Tongue (tissue), 2 donors: Measurements from ENCODE around the gene GLUD1. TPM values are rescaled to one million over a fixed set of nuclear protein-coding genes. Genes with fewer than 3 reads are reported as not detected.
"Not testable (repeated sequence)": the region's sequence is repeated elsewhere in the genome, so short reads cannot be mapped to it uniquely, and the experiment has no call there.

ENCODE experiments used
- DNase-seq: peaks from one replicate; pipeline ENCODE4 v3.0.0-alpha.2; 2015
- total RNA-seq: library from RNA; depleted of rRNA; stranded (reverse); fragments of >200 nt; gene quantifications from one replicate; pipeline ENCODE4 v1.2.3, GENCODE V29; 2014

GLUD1 gene
- total RNA-seq, 1 donor from 2014 or later: 144 TPM

DNA sequence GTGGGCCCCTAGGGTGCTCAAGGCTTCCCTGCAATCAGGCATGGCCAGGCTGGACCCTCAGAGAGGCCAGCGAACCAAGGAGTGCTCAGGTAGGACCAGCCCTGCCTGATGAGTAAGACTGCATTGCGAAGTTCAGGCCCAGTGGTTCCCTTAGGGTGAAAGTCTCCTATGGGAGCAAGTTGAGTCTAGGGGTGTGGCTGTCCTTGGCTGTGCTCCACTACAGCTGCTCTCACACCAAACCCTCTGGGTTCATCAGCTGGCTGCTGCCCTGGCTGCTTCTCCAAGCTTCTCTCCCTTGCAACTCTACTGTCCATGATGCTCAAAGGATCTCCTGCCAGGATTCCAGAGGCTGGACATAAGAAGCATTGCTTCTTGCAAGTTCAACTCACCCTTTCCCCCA is 55.9 kb downstream of the GLUD1 start:
- DNase-seq: no peak

DNA sequence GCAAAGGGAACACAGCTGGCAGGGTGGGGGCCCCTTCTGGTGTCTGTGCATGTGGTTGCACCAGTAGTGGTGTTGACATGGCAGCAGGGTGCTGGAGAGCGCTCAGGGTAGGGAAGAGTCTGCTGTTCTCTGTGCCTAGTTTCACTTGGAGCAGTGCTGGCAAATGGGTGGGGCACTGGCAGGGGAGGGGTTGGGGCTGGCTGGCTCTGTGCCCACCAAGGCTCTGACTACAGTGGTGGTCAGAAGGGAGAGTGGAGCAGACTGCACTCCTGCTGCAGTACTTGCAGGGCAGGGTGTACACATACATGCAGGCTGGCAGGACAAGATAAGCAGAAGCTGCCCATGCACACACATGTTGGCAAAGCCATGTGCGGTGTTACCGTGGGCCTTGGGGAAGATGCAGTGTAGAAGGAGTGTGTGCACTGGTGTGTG is 56.3 kb downstream of the GLUD1 start:
- DNase-seq: peak; percentile 8

DNA sequence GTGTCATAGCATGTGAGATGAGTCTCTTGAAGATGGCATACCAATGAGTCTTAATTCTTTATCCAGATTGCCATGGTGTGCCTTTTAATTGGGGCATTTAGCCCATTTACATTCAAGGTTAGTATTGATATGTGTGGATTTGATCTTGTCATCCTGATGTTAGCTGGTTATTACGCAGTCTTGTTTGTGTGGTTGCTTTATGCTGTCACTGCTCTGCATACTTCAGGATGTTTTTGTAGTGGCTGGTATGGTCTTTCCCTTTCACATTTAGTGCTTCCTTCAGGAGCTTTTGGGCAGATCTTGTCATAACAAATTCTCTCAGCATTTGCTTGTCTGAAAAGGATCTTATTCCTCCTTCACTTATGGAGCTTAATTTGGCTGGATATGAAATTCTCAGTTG is 58.0 kb downstream of the GLUD1 start:
- DNase-seq: no peak

DNA sequence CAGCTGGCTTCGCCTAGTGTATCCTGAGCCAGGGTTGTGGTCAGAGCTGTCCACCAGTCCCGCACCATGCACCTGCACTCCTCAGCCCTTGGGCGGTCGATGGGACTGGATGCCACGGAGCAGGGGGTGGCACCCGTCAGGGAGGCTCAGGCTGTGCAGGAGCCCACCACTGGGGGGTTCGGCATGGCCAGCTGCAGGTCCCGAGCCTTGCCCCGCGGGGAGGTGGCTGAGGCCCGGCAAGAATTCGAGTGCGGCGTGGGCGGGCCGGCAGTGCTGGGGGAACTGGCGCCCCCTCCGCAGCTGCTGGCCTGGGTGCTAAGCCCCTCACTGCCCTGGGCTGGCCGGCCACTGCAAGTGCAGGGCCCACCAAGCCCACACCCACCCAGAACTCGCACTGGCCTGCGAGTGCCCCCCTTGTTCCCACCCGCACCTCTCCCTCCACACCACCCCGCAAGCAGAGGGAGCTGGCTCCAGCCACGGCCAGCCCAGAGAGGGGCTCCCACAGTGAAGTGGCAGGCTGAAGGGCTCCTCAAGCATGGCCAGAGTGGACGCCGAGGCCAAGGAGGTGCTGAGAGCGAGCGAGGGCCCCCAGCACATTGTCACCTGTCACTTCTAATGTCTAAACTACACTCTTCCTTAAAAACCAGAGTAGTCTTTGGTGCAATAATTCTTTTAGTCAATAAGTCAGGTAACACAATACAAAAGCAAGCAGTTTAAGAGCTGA is 63.6 kb downstream of the GLUD1 start:
- DNase-seq: no peak

DNA sequence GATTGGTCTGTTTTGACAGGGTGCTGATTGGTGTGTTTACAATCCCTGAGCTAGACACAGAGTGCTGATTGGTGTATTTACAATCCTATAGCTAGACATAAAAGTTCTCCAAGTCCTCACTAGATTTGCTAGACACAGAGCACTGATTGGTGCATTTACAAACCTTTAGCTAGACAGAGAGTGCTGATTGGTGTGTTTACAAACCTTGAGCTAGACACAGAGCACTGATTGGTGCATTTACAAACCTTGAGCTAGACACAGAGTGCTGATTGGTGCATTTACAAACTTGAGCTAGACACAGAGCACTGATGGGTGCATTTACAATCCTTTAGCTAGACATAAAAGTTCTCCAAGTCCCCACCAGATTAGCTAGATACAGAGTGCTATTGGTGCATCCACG is 64.2 kb downstream of the GLUD1 start:
- not testable (repeated sequence) for DNase-seq

DNA sequence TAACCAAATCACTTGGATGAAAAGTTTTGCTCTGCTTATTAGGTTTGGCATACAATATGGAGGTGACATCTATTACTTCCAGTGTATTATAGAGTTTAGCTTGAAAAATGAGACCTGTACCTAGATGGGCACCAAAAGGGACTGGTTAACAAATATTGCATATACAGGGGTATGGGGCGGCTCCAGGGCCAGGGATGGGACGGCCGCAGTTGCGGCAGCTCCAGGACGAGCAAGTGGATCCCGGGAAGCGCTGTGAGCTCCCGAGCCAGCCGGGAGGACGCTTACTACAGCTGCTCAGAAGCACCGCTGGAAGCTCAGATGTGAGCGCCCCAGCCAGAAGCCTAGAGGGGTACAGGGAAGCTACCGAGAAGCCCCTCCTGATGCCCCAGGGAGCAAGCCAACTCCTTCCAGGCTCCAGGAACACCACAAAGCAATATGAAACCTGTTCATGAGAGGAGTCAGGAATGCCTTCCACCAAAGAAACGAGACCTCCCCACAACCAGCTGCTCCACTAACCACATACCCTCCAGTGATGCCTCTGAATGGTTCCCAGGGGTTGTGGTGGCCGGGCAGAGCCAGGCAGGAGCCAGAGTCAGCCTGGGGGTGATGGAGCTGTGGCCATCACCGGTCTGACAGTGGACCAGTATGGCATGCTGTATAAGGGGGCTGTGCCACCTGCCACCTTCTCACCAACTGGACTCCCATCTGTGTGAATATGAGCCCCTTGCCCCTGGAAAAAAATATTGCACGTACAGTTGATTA is 67.7 kb downstream of the GLUD1 start:
- not testable (repeated sequence) for DNase-seq

DNA sequence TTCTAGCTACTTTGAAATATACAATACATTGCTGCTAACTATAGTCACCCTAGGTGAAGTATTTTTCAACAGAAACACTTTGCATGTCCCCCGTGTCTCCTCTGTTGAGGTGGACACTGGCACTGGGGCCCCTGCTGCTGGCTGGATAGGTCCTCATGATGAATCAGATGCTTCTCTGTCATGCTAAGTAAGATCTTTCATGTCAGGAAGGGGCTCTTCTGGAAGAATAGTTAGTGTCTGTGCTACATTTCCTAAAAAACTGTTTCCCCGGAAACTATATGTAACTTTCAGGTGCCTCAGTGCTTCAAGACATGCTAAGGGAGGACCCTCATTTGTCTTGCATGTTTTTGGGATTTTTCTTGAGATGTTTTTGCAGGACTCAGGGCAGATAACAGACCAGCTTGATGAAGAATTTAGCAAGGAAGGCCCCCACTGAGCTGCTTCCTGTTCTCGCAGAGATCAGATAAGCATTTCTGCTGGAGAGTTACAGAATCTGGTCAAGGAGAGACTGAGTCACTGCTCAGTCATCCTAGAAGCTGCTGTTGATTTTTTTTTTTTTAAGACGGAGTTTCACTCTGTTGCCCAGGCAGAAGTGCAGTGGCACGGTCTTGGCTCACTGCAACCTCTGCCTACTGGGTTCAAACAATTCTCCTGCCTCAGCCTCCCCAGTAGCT is 69.2 kb downstream of the GLUD1 start:
- not testable (repeated sequence) for DNase-seq

DNA sequence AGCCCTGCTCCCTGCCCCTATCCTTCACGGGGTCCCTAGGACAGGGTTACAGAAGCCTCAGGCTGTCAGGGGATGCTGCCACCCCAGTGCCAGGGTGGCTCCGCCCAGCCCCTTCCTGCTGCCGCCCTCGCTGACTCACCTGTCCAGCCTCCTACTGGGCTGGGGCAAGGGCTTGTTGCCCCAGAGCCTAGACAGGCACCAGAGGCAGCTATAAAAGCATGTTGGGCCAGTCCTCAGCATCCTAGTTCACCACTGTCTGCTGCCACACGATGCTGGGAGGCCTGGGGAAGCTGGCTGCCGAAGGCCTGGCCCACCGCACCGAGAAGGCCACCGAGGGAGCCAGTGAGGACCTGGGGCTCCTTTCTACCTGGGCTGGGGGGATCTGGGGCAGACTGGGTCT is 74.6 kb downstream of the GLUD1 start, which contains the start of gene FAM25A:
TSS of gene FAM25A (plus strand) at position 239 of the 400 bp plus-strand sequence. CDS start at position 270, 31 bp downstream.
- DNase-seq: not testable (repeated sequence)

DNA sequence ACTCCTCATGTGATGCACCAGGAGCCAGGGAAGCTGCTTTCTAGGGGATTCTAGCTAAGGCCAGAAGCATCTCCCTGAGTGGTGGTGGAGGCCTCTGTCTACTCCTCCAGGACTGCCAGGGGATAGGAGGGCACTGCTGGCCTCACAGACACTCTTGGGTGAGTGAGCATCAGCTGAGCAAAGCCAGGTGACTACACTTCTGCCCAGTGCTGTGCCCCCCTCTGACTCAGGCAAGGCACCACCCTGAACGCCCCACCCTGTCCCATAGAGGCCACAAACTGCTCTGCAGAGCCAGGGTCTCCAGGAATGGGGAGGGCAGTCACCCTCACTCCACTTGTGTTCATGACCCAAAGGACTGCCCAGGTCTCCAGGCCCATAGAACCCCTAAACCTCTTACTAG is 75.1 kb downstream of the GLUD1 start:
- DNase-seq: not testable (repeated sequence)

DNA sequence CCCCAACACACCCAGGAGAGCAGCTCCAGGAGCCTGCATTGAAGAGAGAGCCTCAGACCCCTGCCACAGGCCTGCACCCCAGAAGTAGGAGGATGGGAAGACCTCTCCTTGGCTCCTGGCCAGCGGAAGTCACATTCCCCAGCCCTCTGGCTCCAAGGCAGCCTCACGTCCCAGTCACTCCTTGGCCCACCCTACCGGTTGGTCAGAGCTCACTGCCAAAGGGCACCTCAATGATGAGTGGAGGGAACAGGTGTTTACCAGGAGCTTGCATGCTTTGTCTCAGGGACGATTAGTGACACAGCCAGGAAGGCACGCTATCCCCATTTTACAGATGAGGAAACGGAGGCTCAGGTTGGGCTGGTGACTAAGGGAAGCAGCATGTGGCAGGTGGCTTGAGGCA is 75.6 kb downstream of the GLUD1 start:
- not testable (repeated sequence) for DNase-seq

DNA sequence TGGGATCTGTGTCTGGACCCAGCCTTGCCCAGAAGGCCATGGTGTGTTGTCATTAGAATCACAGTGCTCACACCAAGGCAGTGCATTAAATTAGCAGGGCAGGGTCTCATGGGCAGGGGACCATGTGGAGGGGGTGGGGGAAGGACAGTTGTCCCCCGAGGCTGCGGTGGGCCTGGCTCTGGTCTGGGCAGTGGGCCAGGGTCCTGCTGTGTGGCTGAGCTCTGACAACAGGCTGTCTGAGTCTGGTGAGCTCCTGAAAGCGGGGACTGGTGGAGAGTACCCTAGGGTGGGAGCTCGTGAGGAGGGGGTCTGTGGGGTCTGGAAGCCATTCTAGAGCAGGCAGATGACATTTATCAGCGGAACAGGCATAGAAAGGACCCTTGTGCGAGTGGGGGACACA is 76.5 kb downstream of the GLUD1 start:
- DNase-seq: not testable (repeated sequence)

DNA sequence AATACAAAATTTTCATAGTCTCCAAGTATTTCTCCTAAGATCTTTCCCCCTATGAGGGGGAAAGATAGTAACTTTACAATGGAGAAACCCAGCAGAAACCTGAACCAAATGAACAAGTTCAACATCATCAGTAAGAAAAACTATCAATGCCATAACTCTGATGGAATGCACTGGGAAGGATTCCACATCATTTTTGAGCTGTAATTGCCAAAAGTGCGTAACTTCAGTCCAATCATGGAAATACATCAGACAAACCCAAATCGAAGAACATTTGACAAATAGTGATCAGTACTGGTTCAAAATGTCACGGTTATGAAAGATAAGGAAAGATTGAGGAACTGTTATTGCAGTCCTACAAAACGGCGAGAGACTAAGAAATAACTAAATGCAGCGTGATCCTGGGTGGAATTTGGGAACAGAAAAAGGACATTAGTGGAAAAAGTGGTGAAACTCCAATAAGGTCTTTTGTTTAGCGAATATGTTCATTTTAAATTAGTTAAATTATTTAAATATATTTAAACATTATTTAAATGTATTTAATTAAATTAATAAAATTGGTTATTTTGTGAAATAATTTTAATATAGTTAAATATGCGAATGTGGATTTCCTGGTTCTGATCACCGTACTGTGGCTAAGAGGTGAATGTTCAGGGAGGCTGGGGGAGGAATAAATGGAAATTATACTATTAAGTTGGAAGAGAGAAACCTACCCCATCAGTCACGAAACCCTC is 79.5 kb downstream of the GLUD1 start:
- not testable (repeated sequence) for DNase-seq

DNA sequence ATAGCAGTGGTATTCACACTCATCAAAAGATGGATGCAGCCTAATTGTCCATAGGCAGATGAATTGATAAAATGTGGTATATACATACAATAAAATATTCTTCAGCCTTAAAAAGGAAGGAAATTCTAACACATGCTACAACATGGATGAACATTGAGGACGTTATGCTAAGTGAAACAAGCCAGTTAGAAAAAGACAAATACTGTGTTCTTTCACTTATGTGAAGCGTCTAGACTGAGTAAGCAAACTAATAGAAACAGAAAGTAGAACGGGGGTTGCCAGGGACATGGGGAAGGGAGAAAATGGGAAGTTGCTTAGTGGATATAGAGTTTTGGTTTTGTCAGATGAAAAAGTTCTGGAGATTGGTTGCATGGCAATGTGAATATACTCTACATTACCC is 81.1 kb downstream of the GLUD1 start:
- DNase-seq: not testable (repeated sequence)

DNA sequence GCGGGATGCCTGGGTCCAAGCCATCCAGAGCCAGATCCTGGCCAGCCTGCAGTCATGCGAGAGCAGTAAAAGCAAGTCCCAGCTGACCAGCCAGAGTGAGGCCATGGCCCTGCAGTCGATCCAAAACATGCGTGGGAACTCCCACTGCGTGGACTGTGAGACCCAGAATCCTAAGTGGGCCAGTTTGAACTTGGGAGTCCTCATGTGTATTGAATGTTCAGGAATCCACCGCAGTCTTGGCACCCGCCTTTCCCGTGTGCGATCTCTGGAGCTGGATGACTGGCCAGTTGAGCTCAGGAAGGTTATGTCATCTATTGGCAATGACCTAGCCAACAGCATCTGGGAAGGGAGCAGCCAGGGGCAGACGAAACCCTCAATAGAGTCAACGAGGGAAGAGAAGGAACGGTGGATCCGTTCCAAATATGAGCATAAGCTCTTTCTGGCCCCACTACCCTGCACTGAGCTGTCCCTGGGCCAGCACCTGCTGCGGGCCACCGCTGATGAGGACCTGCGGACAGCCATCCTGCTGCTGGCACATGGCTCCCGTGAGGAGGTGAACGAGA is 85.4 kb downstream of the GLUD1 start:
- not testable (repeated sequence) for DNase-seq

DNA sequence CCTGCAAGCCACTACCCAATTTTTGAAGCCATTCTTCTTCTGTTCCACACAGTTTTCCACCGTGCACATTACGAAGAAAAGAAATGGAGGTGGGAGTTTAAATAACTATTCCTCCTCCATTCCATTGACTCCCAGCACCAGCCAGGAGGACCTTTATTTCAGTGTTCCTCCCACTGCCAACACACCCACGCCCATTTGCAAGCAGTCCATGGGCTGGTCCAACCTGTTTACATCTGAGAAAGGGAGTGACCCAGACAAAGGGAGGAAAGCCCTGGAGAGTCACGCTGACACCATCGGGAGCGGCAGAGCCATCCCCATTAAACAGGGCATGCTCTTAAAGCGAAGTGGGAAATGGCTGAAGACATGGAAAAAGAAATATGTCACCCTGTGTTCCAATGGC is 86.3 kb downstream of the GLUD1 start:
- DNase-seq: not testable (repeated sequence)

DNA sequence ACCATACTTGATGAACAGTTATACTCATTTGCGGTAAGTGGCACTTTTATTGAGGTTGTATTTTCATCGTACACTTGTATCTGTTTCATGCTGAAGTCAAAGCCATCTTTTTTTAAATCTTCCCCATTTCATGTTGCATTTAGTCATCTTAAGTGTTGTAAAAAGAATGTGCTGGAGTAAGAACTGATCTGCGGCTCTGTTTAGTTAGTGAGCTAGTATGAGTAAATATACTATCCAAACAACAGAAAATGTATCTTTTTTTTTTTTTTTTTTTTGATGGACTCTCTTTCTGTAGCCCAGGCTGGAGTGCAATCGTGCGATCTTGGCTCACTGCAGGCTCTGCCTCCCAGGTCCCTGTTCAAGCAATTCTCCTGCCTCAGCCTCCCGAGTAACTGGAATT is 87.0 kb downstream of the GLUD1 start:
- not testable (repeated sequence) for DNase-seq

DNA sequence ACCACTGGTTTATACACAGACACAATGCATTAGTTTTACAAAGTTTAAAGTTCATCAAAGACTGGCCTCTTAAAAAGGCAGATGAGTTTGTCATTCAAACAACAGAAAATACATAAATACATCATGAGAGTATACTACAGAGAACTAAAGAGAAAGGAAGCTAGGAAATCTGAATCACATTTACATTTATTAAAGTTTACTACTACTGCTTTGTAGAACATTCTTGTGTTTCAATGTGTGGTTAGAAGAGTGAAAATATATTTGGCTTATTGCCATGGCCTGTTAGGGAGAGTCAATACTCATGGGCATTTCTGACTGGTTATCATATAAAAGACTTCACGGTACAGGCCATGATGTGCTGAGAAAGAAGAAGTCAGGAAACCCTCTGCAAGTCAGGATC is 87.5 kb downstream of the GLUD1 start:
- DNase-seq: not testable (repeated sequence)

DNA sequence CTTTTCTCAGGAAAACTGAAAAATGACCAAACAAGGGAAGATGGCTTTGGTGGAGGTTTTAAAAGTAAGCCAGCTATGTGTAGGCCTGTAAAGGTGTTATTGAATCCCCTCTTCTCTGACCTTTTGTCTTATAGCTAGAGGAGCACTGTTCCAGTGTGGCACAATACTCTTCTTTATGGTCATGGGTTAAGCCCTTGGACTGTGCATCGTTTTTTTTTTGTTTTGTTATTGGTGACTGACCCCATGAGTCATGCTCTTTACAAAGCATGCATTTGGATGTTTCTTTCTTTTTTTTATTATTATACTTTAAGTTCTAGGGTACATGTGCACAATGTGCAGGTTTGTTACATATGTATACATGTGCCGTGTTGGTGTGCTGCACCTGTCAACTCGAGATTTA is 94.2 kb downstream of the GLUD1 start:
- no peak for DNase-seq
